ENCODE measurements around the gene TULP4.

Gene TULP4

GRCh38 chr6:158536084-158536890 lies 224.0 kb downstream of the TULP4 start:
- no peaks in the 10 kb centered on the region for H3K9me3 ChIP-seq (ENCODE audit: control insufficient read depth, insufficient read depth, low read length)
- H3K4me1 ChIP-seq (ENCODE audit: control insufficient read depth, insufficient read depth, low read length), result peaks cover 5% of the 10 kb centered on the region
- H3K27me3 ChIP-seq (ENCODE audit: control insufficient read depth, insufficient read depth, low read length), result no peaks in the 10 kb centered on the region
- no peaks in the 10 kb centered on the region for H3K36me3 ChIP-seq (ENCODE audit: control insufficient read depth, insufficient read depth, low read length)
- peak overlapping the region; percentile 82 for H3K4me3 ChIP-seq (ENCODE audit: low read depth, low read length)
- H3K9ac ChIP-seq (ENCODE audit: low read depth, low read length), result peak overlapping the region; percentile 65

- Histone ChIP-seq H3K36me3 (ENCODE audit: control insufficient read depth, insufficient read depth, low read length) (no peaks in the 10 kb centered on the region), H3K9me3 (ENCODE audit: control insufficient read depth, insufficient read depth, low read length) (no peaks in the 10 kb centered on the region), H3K27me3 (ENCODE audit: control insufficient read depth, insufficient read depth, low read length) (no peaks in the 10 kb centered on the region), H3K9ac (ENCODE audit: low read depth, low read length) (peak overlapping the region; percentile 65), H3K4me3 (ENCODE audit: low read depth, low read length) (peak overlapping the region; percentile 82), H3K4me1 (ENCODE audit: control insufficient read depth, insufficient read depth, low read length) (peaks cover 5% of the 10 kb centered on the region)
Measured at GRCh38 chr6:158536891-158537798, 224.9 kb downstream of the TULP4 start.

GRCh38 chr6:158538741-158539140 lies 226.5 kb downstream of the TULP4 start:
- Histone ChIP-seq H3K27me3 (ENCODE audit: control insufficient read depth, insufficient read depth, low read length) (no peaks in the 10 kb centered on the region), H3K9ac (ENCODE audit: low read depth, low read length) (no peak overlapping the region), H3K4me3 (ENCODE audit: low read depth, low read length) (no peak overlapping the region), H3K36me3 (ENCODE audit: control insufficient read depth, insufficient read depth, low read length) (no peaks in the 10 kb centered on the region), H3K4me1 (ENCODE audit: control insufficient read depth, insufficient read depth, low read length) (peaks cover 5% of the 10 kb centered on the region), H3K9me3 (ENCODE audit: control insufficient read depth, insufficient read depth, low read length) (no peaks in the 10 kb centered on the region)

DNA sequence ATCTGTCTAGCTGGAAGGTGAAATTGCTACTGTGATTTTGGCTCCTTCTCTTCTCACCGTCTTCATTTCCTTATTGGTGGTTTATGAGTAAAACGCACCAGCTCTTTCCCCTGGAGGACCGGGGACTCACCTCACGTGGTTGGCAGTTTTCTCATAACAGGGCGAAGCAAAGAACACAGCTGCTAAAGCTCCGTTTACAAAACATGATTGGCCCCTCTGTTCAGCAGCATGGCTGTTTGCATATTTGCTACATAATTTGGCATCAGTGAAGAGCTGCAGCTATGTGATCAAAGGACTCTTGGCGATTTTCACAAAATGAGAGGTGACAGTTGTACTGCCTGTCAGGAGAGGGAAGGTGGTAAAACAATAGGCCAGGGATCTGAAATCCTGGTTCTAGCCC lies 227.1 kb downstream of the TULP4 start:
- Histone ChIP-seq H3K4me1 (ENCODE audit: control insufficient read depth, insufficient read depth, low read length) (peaks cover 5% of the 10 kb centered on the region), H3K9me3 (ENCODE audit: control insufficient read depth, insufficient read depth, low read length) (no peaks in the 10 kb centered on the region), H3K27me3 (ENCODE audit: control insufficient read depth, insufficient read depth, low read length) (no peaks in the 10 kb centered on the region), H3K9ac (ENCODE audit: low read depth, low read length) (no peak overlapping the region), H3K4me3 (ENCODE audit: low read depth, low read length) (no peak overlapping the region), H3K36me3 (ENCODE audit: control insufficient read depth, insufficient read depth, low read length) (no peaks in the 10 kb centered on the region)

DNA sequence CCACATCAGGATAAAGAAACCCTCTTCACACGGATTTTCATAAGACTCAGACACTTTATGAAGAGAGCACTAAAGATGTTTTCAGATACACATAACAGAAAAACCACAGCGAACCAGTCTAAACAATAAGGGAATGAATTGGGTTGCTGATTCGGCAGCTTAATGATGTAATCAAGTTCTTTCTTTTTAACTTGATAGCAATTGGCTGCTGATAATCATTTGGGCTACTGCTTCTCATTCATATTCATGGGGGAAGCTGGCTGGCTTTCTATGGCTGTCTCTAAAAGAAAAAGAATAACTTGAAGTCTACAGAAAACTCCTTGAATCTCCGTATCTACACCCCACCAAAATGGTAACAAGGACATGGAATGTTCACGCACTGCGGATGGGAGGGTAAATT lies 227.6 kb downstream of the TULP4 start:
- H3K36me3 ChIP-seq (ENCODE audit: control insufficient read depth, insufficient read depth, low read length), result no peaks in the 10 kb centered on the region
- peaks cover 5% of the 10 kb centered on the region for H3K4me1 ChIP-seq (ENCODE audit: control insufficient read depth, insufficient read depth, low read length)
- H3K4me3 ChIP-seq (ENCODE audit: low read depth, low read length), result no peak overlapping the region
- H3K9me3 ChIP-seq (ENCODE audit: control insufficient read depth, insufficient read depth, low read length), result no peaks in the 10 kb centered on the region
- no peak overlapping the region for H3K9ac ChIP-seq (ENCODE audit: low read depth, low read length)
- no peaks in the 10 kb centered on the region for H3K27me3 ChIP-seq (ENCODE audit: control insufficient read depth, insufficient read depth, low read length)

DNA sequence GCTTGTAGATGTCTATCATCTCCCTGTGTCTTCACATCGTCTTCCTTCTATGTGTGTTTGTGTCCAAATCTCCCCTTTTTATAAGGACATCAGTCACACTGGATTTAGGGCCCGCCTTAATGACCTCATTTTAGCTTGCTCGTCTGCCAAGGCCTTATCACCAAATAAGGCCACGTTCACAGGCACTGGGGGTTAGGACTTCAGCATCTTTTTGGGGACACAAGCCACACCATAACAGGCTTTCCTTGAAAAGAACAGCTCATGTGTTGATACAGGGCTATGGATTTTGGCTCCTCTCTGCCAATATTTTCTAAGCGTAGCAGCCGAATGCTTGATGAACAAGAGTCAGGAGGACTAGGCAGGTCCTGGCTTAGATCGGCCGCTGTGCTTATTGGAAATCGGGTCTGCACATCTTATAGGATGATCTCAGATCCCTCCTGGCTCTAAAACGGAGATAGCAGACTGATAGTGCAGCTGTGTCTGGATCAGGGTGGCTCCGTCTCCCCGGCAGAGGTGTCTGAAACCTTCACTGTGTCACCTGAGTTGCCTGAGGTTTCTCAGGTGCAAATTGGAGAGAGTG lies 231.4 kb downstream of the TULP4 start:
- Histone ChIP-seq H3K27me3 (ENCODE audit: control insufficient read depth, insufficient read depth, low read length) (no peaks in the 10 kb centered on the region), H3K9ac (ENCODE audit: low read depth, low read length) (no peak overlapping the region), H3K9me3 (ENCODE audit: control insufficient read depth, insufficient read depth, low read length) (no peaks in the 10 kb centered on the region), H3K36me3 (ENCODE audit: control insufficient read depth, insufficient read depth, low read length) (no peaks in the 10 kb centered on the region), H3K4me3 (ENCODE audit: low read depth, low read length) (no peak overlapping the region), H3K4me1 (ENCODE audit: control insufficient read depth, insufficient read depth, low read length) (no peaks in the 10 kb centered on the region)

- Histone ChIP-seq H3K4me1 (ENCODE audit: control insufficient read depth, insufficient read depth, low read length) (no peaks in the 10 kb centered on the region), H3K9ac (ENCODE audit: low read depth, low read length) (no peak overlapping the region), H3K4me3 (ENCODE audit: low read depth, low read length) (no peak overlapping the region), H3K27me3 (ENCODE audit: control insufficient read depth, insufficient read depth, low read length) (no peaks in the 10 kb centered on the region), H3K9me3 (ENCODE audit: control insufficient read depth, insufficient read depth, low read length) (no peaks in the 10 kb centered on the region), H3K36me3 (ENCODE audit: control insufficient read depth, insufficient read depth, low read length) (no peaks in the 10 kb centered on the region)
Measured at GRCh38 chr6:158544428-158544827, 232.2 kb downstream of the TULP4 start.

DNA sequence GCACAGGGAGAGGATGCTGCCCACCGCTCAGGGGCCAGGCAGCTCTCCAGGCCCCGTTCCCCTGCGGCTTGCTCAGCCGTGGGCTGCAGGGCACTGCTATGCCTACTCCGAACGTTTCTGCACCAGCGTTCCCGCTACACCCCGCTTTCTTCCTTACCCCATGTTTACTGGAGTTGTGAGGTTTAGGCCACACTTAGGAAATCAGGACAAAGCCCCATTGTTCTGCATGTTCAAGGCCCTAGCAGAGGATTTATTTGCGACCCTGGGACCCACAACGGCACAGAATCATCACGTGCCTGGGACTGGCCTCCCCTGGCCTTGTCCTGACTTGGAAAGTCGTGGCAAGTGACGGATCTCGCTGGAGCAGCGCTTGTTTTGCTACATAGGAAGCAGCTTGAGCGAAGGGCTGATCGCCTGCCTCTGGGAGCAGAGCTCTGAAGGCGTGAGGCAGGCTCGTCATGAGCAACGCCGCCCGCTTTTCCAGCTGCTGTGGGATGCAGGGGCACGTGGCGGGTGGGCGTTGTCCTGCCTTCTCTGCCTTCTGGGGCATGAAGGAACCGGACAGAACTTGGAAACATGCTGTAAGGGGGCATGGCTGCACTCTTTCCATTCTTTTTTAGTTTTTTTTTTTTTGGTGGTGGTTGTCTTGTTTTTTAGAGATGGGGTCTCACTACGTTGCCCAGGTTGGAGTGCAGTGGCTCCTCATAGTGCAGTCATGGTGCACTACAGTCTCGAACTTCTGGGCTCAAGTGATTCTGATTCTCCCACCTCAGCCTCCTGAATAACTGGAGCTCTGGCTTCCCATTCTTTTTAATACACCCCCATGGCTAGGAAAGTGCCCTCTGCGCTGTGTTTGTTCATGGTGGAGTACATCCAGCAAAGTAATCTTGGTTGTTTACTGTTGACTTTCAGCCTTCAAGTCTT lies 233.0 kb downstream of the TULP4 start:
- Histone ChIP-seq H3K4me3 (ENCODE audit: low read depth, low read length) (no peak overlapping the region), H3K27me3 (ENCODE audit: control insufficient read depth, insufficient read depth, low read length) (no peaks in the 10 kb centered on the region), H3K4me1 (ENCODE audit: control insufficient read depth, insufficient read depth, low read length) (no peaks in the 10 kb centered on the region), H3K36me3 (ENCODE audit: control insufficient read depth, insufficient read depth, low read length) (no peaks in the 10 kb centered on the region), H3K9ac (ENCODE audit: low read depth, low read length) (no peak overlapping the region), H3K9me3 (ENCODE audit: control insufficient read depth, insufficient read depth, low read length) (no peaks in the 10 kb centered on the region)

- Histone ChIP-seq H3K4me3 (ENCODE audit: low read depth, low read length) (no peak overlapping the region), H3K36me3 (ENCODE audit: control insufficient read depth, insufficient read depth, low read length) (no peaks in the 10 kb centered on the region), H3K9me3 (ENCODE audit: control insufficient read depth, insufficient read depth, low read length) (no peaks in the 10 kb centered on the region), H3K4me1 (ENCODE audit: control insufficient read depth, insufficient read depth, low read length) (no peaks in the 10 kb centered on the region), H3K27me3 (ENCODE audit: control insufficient read depth, insufficient read depth, low read length) (no peaks in the 10 kb centered on the region), H3K9ac (ENCODE audit: low read depth, low read length) (no peak overlapping the region)
Measured at GRCh38 chr6:158548418-158549161, 236.3 kb downstream of the TULP4 start.

DNA sequence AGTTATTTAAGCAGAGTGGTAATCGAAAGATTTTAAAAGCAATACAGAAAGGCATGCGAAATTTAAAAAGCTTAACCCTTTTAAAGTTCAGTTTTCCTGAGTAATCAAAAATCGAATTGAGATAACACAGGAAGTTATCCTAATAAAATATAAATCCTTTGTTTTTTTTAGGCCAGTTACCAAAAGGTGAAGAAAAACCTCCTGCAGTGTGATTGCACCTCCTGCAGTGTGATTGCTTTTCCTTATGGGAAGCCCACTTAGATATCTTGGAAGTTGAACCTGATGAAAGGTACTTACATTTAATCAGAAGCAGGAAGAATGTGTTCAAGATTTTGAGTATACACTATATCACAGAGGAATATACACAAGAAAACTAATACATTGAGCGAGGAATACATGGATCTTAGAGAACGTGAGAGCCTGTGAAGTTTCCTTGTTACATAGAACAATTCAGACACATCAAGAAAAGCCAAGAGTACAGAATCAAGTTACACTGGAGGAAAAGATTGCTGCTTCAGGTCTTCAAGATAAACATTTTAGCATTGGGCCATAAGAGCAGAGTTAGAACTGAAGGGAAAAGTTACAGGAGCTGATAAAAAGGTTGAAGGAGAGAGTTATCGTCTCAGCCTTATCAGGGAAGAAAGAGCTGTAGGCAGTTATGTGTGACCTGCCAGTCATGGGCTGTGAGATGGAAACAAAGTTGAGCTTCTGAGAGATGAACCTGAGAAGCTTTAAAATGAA lies 240.0 kb downstream of the TULP4 start:
- no peaks in the 10 kb centered on the region for H3K4me1 ChIP-seq (ENCODE audit: control insufficient read depth, insufficient read depth, low read length)

More for the DNA sequence above, 240.0 kb downstream of the TULP4 start:
- H3K36me3 ChIP-seq (ENCODE audit: control insufficient read depth, insufficient read depth, low read length), result no peaks in the 10 kb centered on the region
- H3K9me3 ChIP-seq (ENCODE audit: control insufficient read depth, insufficient read depth, low read length), result no peaks in the 10 kb centered on the region
- H3K27me3 ChIP-seq (ENCODE audit: control insufficient read depth, insufficient read depth, low read length), result no peaks in the 10 kb centered on the region
- no peak overlapping the region for H3K9ac ChIP-seq (ENCODE audit: low read depth, low read length)
- H3K4me3 ChIP-seq (ENCODE audit: low read depth, low read length), result no peak overlapping the region
